Choroid plexus epithelial cell (primary cell): ENCODE results near the gene B3GAT1.
"Not testable (repeated sequence)": the region's sequence is repeated elsewhere in the genome, so short reads cannot be mapped to it uniquely, and the experiment has no call there.

Experiments
- DNase-seq: peaks from one replicate; pipeline ENCODE4 v3.0.0-alpha.2; 2010; ENCODE audit warnings: low read depth
- H3K4me3 ChIP-seq: 2 replicates; pipeline ENCODE4 v1.5.1; 2011; ENCODE audit warnings: low read depth, mild to moderate bottlenecking, control low read depth, low read length, moderate library complexity
- TF ChIP-seq, protein P1 (sequence below): conservative IDR thresholded peaks from 2 replicates; pipeline ENCODE4 v1.5.1; 2011; ENCODE audit warnings: low read depth, mild to moderate bottlenecking, control low read depth, inconsistent platforms, low read length, moderate library complexity

The B3GAT1 gene

DNA sequence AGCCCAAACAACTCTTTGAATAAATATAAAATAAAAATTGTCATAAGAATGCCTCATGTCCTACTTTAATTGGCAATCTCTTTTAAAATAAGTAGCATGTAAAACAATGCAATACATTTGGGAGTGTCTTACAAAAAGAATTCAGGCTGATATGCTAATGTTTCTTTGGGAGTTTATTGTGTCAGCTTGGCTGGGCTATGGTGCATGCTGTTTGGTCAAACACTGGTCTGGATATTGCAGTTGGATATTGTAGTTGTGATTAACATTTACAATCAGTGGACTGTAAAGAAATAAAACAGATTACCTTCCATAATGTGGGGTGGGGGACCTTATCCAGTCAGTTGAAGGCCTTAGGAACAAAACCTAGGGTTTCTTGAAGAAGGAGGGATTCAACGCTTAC, 37.0 kb upstream of the B3GAT1 start:
- TF ChIP-seq, protein P1, sequence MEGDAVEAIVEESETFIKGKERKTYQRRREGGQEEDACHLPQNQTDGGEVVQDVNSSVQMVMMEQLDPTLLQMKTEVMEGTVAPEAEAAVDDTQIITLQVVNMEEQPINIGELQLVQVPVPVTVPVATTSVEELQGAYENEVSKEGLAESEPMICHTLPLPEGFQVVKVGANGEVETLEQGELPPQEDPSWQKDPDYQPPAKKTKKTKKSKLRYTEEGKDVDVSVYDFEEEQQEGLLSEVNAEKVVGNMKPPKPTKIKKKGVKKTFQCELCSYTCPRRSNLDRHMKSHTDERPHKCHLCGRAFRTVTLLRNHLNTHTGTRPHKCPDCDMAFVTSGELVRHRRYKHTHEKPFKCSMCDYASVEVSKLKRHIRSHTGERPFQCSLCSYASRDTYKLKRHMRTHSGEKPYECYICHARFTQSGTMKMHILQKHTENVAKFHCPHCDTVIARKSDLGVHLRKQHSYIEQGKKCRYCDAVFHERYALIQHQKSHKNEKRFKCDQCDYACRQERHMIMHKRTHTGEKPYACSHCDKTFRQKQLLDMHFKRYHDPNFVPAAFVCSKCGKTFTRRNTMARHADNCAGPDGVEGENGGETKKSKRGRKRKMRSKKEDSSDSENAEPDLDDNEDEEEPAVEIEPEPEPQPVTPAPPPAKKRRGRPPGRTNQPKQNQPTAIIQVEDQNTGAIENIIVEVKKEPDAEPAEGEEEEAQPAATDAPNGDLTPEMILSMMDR: no peak
- no peak for DNase-seq

GRCh38 chr11:134447696-134448095, 35.7 kb upstream of the B3GAT1 start:
- H3K4me3 ChIP-seq: no peak overlapping the region
- no peak for DNase-seq
- TF ChIP-seq, protein P1: no peak

More for the DNA sequence above, 37.0 kb upstream of the B3GAT1 start:
- no peak overlapping the region for H3K4me3 ChIP-seq

DNA sequence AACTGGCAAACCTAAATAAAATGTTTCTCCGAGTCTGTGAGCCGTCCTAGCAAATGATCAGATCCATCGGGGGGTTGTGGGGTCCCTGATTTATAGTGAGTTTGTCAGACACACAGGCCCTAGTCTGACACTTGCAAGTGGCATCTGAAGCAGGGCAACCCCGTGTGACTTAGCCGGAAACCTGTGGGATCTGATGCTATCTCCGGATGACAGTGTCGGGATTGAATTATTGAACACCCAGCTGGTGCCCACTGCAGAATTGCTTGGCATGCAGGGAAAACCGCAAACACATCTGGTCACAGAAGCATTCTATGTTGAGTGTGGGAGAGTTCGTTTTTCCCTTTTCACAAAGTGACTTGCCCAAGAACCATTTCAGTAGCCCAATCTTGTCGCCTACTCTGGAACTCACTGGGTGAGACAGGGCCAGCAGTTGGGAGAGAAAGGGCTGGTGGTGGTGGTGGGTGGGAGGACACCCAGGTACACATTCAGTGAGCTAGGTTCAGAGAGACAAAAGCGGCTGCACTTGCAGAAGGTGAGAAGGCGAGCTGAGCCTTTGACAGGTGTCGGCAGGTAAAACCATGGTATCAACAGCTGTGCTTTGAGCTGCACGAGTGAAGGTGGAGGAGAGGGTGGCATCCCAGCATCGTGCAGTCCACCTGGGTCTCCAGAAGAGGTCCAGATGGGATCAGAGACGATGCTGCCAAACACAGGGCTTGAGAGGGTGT, 33.7 kb upstream of the B3GAT1 start:
- DNase-seq: no peak
- no peak overlapping the region for H3K4me3 ChIP-seq
- TF ChIP-seq, protein P1: no peak

- not testable (repeated sequence) for H3K4me3 ChIP-seq, DNase-seq
Measured at GRCh38 chr11:134444160-134445108, 32.4 kb upstream of the B3GAT1 start.

GRCh38 chr11:134443246-134443645, 31.2 kb upstream of the B3GAT1 start:
- H3K4me3 ChIP-seq: no peak overlapping the region
- DNase-seq: no peak
- TF ChIP-seq, protein P1: no peak

GRCh38 chr11:134442246-134442645, 30.2 kb upstream of the B3GAT1 start:
- H3K4me3 ChIP-seq: no peak overlapping the region
- DNase-seq: no peak
- TF ChIP-seq, protein P1: no peak

DNA sequence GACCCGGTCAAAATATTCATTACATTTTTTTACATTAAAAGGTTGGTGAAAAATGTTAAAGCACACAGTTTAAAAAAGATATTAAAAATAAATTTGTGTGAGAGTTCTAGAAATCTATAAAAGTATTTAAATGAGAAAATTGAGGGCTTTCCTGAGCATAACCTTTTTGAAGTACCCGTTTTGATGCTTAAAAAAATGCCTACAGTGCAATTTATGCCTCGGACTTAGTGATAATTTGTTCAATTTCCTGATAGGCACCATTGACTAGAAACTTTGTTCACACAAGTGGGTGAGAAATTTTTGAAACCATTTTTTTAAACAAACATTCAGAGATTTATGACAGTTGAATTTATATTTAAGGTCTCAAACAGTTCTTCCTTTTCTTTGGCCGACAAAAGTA, 29.7 kb upstream of the B3GAT1 start:
- TF ChIP-seq, protein P1: no peak
- no peak overlapping the region for H3K4me3 ChIP-seq
- DNase-seq: no peak
